Panc1 (cell line): ENCODE measurements around the gene NOTCH1. TPM values are rescaled to one million over a fixed set of nuclear protein-coding genes. Genes with fewer than 3 reads are reported as not detected.
A peak's percentile ranks its signal among the peaks of the same experiment; 100 is the strongest.

Experiments
- ATAC-seq: fragments of 200-7000 bp; cut with Tn5 transposase; 2 replicates; pipeline ENCODE4 v1.9.1; 2020; ENCODE audit warnings: mild to moderate bottlenecking, moderate library complexity
- BruUV-seq: library from RNA; stranded (reverse); fragments of 400-500 nt; replicated peaks from 2 replicates; lab custom pipeline; 2021; lab: Mats Ljungman, UMichigan
- CTCF ChIA-PET: fragments of 300-600 bp; sonication (Branson Sonifier 250); formaldehyde crosslinking; loops from one replicate; lab custom pipeline; 2022; ENCODE audit warnings: antibody characterized with exemption; lab: Charles Lee
- POLR2A ChIA-PET: fragments of 300-600 bp; sonication (Branson Sonifier 250); formaldehyde crosslinking; loops from one replicate; lab custom pipeline; 2022; ENCODE audit warnings: antibody characterized with exemption; lab: Charles Lee
- DNase-seq: peaks from one replicate; pipeline ENCODE4 v3.0.0-alpha.2; 2010; ENCODE audit warnings: low read depth, low spot score
- H3K27ac ChIP-seq: 2 replicates; pipeline ENCODE4 v1.5.1; 2011; ENCODE audit warnings: mild to moderate bottlenecking, low read length, inconsistent platforms
- H3K27me3 ChIP-seq: fragments of 200-500 bp; sonication (Bioruptor generic); 2 replicates; pipeline ENCODE4 v1.6.0; 2014; ENCODE audit warnings: low read length, inconsistent platforms; ENCODE audit not compliant: control insufficient read depth, insufficient read depth
- H3K36me3 ChIP-seq: fragments of 200-500 bp; sonication (Bioruptor generic); 2 replicates; pipeline ENCODE4 v1.5.1; 2014; ENCODE audit warnings: inconsistent platforms, mild to moderate bottlenecking, low read length, moderate library complexity; ENCODE audit not compliant: control insufficient read depth, insufficient read depth
- H3K4me1 ChIP-seq: 2 replicates; pipeline ENCODE4 v1.5.1; 2011; ENCODE audit warnings: inconsistent platforms, mild to moderate bottlenecking, low read length, moderate library complexity; ENCODE audit not compliant: control insufficient read depth, insufficient read depth
- H3K4me3 ChIP-seq, 2 experiments: 2 replicates each; pipeline ENCODE4 v1.5.1; 2011 to 2012; ENCODE audit warnings: low read depth in 2 of 2, low read length in 2 of 2, mild to moderate bottlenecking in 2 of 2, inconsistent platforms in 1 of 2, moderate library complexity in 1 of 2
- H3K9me3 ChIP-seq: fragments of 200-500 bp; sonication (Bioruptor generic); 2 replicates; pipeline ENCODE4 v1.5.1; 2014; ENCODE audit warnings: low read depth, mild to moderate bottlenecking, inconsistent platforms, low read length, moderate library complexity; ENCODE audit not compliant: control insufficient read depth, insufficient read depth
- CTCF ChIP-seq: fragments of 450-650 bp; IDR thresholded peaks from 2 replicates; pipeline ENCODE4 v1.5.1; 2017; ENCODE audit warnings: mild to moderate bottlenecking
- POLR2AphosphoS5 ChIP-seq: IDR thresholded peaks from 2 replicates; pipeline ENCODE4 v1.6.1; 2012; ENCODE audit warnings: mild to moderate bottlenecking, low read depth, low read length, moderate library complexity
- REST ChIP-seq, 2 experiments: IDR thresholded peaks; 2 replicates each; pipeline ENCODE4 v1.6.1; 2011 to 2012; ENCODE audit warnings: low read depth in 2 of 2, control low read depth in 1 of 2, low read length in 1 of 2, mild to moderate bottlenecking in 1 of 2, moderate library complexity in 1 of 2; ENCODE audit not compliant: insufficient read depth in 1 of 2
- SIN3A ChIP-seq: IDR thresholded peaks from 2 replicates; pipeline ENCODE4 v1.6.1; 2012; ENCODE audit warnings: low read depth, mild to moderate bottlenecking, low read length, moderate library complexity, borderline replicate concordance; ENCODE audit not compliant: insufficient read depth
- TCF7L2 ChIP-seq: IDR thresholded peaks from 2 replicates; pipeline ENCODE4 v1.6.1; 2011; ENCODE audit warnings: mild to moderate bottlenecking, low read depth, low read length, inconsistent platforms
- in situ Hi-C: cut with HindIII; loops from 2 replicates; pipeline ENCODE4 v1.10.0; 2016; ENCODE audit warnings: low sequenced_read_pairs, low pct_unique_long_range_greater_than_20kb
- intact Hi-C: fragments of 100-400 bp; cut with micrococcal nuclease; formaldehyde crosslinking; loops from one replicate; pipeline ENCODE4 v1.10.0; 2022; ENCODE audit not compliant: unreplicated experiment
- total RNA-seq: library from RNA; stranded (reverse); gene quantifications from one replicate; pipeline ENCODE4 v1.2.1, GENCODE V29; 2021; ENCODE audit not compliant: unreplicated experiment

Gene NOTCH1
- total RNA-seq, 1 experiment from 2014 or later: 13.4 TPM

- no peak for DNase-seq
- POLR2A ChIA-PET: no interaction called here
- Histone ChIP-seq H3K9me3 (no peaks in the 10 kb centered on the region), H3K27me3 (no peaks in the 10 kb centered on the region), H3K4me1 (no peaks in the 10 kb centered on the region), H3K36me3 (peaks cover 10% of the 10 kb centered on the region), H3K27ac (no peak overlapping the region), H3K4me3 (no peak overlapping the region)
- intact Hi-C loops: no loop called here
- in situ Hi-C loops: no loop called here
- TF ChIP-seq SIN3A: no peak
- TF ChIP-seq CTCF: no peak
- TF ChIP-seq TCF7L2: no peak
- no peak for TF ChIP-seq POLR2AphosphoS5
- no peak for TF ChIP-seq REST (IDR thresholded peaks at IDR 0.05; ENCODE audit: insufficient read depth in 1 of 2, low read depth in 2 of 2, low read length in 1 of 2)
- ATAC-seq: 0 out of 2 replicates have a peak, but pooled peaks have one; percentile 26
- BruUV-seq: no TSS peak
- CTCF ChIA-PET: no interaction called here
Measured at GRCh38 chr9:136472640-136473353, 73.1 kb downstream of the NOTCH1 start.

- Histone ChIP-seq H3K9me3 (no peaks in the 10 kb centered on the region), H3K36me3 (peaks cover 13% of the 10 kb centered on the region), H3K27me3 (no peaks in the 10 kb centered on the region), H3K4me3 (no peak overlapping the region), H3K27ac (no peak overlapping the region), H3K4me1 (no peaks in the 10 kb centered on the region)
- BruUV-seq: no TSS peak
- TF ChIP-seq POLR2AphosphoS5 (no peak), SIN3A (no peak), TCF7L2 (no peak), CTCF (no peak), REST (IDR thresholded peaks at IDR 0.05; ENCODE audit: insufficient read depth in 1 of 2, low read depth in 2 of 2, low read length in 1 of 2) (no peak)
- ATAC-seq (no peak), DNase-seq (no peak)
- CTCF ChIA-PET: no interaction called here
- in situ Hi-C loops (no loop called here), intact Hi-C loops (no loop called here)
- POLR2A ChIA-PET: interaction anchor here (0.6 kb wide), 1 partner anchor 157 kb away, joined by 9 read pairs; no protein-coding TSS in a partner anchor
Measured at GRCh38 chr9:136471802-136472487, 73.9 kb downstream of the NOTCH1 start.
